HG02943 (cell line): Measurements from ENCODE around the gene HHLA2.
"Not testable (repeated sequence)": the region's sequence is repeated elsewhere in the genome, so short reads cannot be mapped to it uniquely, and the experiment has no call there.

Experiments used
- ATAC-seq: cut with Tn5 transposase; IDR thresholded peaks from one replicate; pipeline ENCODE4 v1.9.1; 2021; ENCODE audit warnings: mild to moderate bottlenecking, low read depth, moderate library complexity; ENCODE audit not compliant: unreplicated experiment

HHLA2 gene, protein sequence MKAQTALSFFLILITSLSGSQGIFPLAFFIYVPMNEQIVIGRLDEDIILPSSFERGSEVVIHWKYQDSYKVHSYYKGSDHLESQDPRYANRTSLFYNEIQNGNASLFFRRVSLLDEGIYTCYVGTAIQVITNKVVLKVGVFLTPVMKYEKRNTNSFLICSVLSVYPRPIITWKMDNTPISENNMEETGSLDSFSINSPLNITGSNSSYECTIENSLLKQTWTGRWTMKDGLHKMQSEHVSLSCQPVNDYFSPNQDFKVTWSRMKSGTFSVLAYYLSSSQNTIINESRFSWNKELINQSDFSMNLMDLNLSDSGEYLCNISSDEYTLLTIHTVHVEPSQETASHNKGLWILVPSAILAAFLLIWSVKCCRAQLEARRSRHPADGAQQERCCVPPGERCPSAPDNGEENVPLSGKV

DNA sequence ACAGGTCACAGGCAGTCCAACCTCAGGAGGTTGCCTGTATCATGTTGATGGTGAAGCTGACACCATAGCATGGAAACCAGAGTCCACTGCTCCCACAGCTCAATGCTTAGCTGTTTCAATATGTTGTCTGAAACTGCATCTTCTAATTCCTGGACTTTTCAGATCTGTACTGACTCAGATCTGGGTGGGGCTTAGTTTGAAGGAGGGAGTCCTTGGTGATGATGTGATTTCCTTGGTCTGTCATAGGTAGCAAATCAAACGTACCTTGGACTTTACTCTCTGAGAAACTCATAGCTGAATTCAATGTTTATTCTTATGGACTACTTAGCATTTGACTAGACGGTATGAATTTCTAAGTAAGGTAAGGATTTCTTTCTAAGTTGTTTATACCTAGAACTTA, at the start of gene HHLA2:
HHLA2 (plus strand) TSS at position 310 of the 400 bp plus-strand sequence. CDS start 55,266 bp downstream, outside the sequence.
- ATAC-seq, result no peak

GRCh38 chr3:108250626-108251025, 45.7 kb upstream of the HHLA2 start:
- ATAC-seq, result no peak

DNA sequence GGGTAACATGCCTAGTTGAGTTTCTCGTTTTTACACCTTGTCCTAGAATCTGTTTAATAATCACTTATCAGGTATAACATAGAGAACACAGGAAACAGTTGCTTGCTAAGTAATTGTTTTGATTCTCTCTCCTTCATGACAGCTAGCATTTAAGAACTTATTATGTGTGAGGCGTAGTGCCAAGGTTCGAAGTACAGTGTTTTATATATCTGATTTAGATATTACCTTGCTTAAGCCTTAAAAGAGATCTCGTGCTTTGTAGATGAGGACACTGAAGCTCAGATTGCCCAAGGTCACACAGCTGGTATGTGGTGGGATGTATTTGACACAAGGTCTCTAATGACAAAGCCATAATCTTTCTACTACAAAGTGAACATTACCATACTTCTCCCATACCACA, 45.1 kb upstream of the HHLA2 start:
- ATAC-seq, result no peak

- ATAC-seq, result no peak
Observed at GRCh38 chr3:108251844-108252243, 44.5 kb upstream of the HHLA2 start.

DNA sequence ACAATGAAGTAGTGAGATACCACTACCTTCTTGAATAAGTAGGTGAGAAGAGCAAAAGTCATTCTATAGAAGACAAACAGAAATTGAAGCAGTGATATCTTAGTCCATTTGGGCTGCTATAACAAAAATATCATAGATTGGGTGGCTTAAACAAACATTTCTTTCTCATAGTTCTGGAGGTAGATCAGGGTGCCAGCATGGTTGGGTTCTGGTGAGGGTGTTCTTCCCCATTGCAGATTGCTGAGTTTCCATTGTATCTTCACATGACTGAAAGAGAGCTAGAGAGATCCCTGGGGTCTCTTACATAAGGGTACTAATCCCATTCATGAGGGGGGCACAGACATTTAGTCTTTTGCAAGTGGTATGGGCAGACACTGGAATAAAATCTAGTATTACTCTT, 41.2 kb upstream of the HHLA2 start:
- ATAC-seq, result no peak

GRCh38 chr3:108264534-108265298, 31.6 kb upstream of the HHLA2 start:
- peak; percentile 74 for ATAC-seq

GRCh38 chr3:108268235-108268634, 28.1 kb upstream of the HHLA2 start:
- not testable (repeated sequence) for ATAC-seq

GRCh38 chr3:108271626-108272025, 24.7 kb upstream of the HHLA2 start:
- no peak for ATAC-seq

DNA sequence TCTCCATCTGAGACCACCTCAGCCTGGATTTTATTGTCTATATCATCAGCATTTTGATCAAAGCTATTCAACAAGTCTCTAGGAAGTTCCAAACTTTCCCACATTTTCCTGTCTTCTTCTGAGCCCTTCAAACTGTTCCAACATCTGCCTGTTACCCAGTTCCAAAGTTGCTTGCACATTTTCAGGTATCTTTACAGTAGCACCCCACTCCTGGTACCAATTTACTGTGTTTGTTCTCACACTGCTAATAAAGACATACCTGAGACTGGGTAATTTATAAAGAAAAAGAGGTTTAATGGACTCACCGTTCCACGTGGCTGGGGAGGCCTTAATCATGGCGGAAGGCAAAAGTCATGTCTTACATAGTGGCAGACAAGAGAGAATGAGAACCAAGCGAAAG, 17.3 kb upstream of the HHLA2 start:
- not testable (repeated sequence) for ATAC-seq

DNA sequence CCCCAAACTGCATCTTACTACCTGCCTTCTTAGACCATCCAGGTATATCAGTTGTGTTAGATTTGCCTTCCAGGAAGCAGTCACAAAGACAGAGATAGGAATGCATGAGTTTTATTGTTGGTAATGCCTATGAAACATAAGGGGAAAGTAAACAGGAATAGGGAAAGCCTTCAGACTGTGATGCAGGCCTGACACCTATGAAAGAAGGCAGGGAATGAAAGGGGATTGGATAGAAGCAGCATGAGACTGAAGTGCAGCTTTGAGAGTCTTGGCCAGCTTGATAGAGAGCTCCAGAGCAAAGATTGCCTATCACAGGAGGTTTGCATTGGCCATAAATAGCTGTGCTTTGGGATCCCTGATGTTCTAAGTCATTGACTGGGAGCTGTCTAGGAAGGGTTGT, 15.9 kb upstream of the HHLA2 start:
- ATAC-seq, result no peak

- no peak for ATAC-seq
Observed at GRCh38 chr3:108281670-108282069, 14.7 kb upstream of the HHLA2 start.

DNA sequence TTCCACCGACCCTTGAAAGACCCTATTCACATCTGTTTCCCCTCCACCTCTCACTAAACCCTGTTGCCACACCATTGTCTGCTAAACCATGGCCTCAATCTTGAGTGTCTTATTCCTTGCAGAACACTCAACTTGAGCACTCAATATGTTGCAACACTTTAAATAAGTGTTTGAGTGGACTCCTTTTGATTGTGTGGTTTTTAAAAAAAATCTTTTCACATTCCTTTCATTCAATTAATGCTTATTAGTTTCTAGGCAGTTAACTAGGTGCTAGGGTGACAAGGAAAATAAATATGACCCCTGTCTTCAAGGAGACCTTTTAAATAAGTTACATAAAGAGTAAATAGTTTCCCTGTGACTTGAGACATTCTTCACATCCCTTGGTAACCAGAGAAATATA, 13.3 kb upstream of the HHLA2 start:
- ATAC-seq, result no peak

- ATAC-seq, result no peak
Observed at GRCh38 chr3:108283989-108284388, 12.4 kb upstream of the HHLA2 start.

GRCh38 chr3:108285176-108285575, 11.2 kb upstream of the HHLA2 start:
- no peak for ATAC-seq

- no peak for ATAC-seq
Observed at GRCh38 chr3:108287146-108287545, 9.2 kb upstream of the HHLA2 start.

- ATAC-seq, result not testable (repeated sequence)
Observed at GRCh38 chr3:108288193-108288592, 8.2 kb upstream of the HHLA2 start.

GRCh38 chr3:108289159-108289558, 7.2 kb upstream of the HHLA2 start:
- no peak for ATAC-seq

DNA sequence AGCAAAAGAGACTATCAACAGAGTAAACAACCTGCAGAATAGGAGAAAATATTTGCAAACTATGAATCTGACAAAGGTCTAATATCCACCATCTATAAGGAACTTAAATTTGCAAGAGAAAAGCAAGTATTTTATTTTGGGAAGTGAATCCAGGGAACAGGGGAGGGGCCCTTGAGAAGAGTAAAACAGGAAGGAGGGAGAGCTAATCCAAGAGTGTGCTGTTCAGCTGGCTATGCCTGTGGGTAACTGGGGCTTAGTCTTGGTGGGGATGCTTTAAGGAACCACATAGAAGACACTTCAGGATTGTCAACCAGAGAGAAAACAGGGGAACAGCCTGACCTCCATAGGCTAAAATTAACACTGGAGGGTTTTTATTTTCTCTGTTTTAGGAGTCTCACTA, 3.9 kb upstream of the HHLA2 start:
- ATAC-seq, result peak; percentile 3

- ATAC-seq, result peak; percentile 76
Observed at GRCh38 chr3:108292905-108293328, 3.4 kb upstream of the HHLA2 start.

DNA sequence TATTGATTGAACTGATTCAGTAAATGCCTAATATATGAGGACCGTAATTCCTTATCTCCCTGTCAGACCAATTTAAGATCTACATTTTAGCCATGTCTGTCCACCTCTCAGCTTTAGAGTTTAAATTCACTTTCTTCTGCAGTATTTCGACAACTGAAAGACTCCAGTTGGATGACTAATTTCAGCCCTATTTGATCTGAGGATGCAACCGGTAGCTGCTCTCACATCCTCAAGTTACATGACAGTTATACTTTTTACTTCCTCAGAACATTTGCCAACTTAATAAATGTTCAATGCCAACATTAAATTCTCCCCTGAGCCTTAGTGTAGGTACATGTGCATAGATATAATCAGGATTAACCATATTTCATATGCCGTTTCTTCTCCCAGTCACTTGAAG, 2.5 kb upstream of the HHLA2 start:
- no peak for ATAC-seq

- no peak for ATAC-seq
Observed at GRCh38 chr3:108295421-108296175, 750 bp upstream of the HHLA2 start.
